ENCODE data around the gene SLC38A11. TPM values are rescaled to one million over a fixed set of nuclear protein-coding genes. Genes with fewer than 3 reads are reported as not detected.
A peak's percentile ranks its signal among the peaks of the same experiment; 100 is the strongest.

The SLC38A11 gene
- total and polyA plus RNA-seq, 2 of the 13 experiments (the other 11 are each of a cell fraction or from before 2014, with no cell fraction given), result 14.0 to 14.3 TPM

DNA sequence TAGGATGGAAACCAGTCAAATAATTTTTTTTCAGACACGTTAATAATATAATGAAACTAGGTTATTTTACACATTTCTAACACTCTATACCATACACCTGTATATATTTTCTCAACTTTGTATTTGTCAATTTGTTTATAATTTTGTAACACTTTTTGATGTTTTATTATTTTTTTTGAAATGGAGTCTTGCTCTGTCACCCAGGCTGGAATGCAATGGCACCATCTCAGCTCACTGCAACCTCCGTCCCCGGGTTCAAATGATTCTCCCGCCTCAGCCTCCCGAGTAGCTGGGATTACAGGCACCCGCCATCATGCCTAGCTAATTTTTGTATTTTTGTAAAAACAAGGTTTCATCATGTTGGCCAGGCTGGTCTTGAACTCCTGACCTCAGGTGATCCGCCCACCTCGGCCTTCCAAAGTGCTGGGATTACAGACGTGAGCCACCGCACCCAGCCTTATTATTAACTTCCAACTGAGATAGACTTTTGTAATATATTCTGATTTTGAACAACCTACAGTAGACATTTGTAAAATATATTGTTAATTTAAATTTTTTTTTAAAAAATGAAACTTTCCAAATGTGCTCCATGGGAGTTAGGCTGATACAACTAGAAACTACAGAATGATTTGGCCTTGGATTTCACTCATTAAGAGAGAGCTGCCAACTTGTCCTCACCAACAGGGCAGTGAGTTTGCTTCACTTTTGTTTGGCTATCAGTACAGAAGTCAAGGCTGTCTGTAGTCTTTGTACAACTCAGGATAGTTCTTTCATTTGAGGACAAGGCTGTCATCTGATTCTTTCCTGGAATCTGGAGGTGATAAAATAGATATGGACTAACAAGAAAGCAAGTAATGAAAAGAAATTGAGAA, 79.8 kb downstream of the SLC38A11 start (continued):
- TF ChIP-seq, protein P1, sequence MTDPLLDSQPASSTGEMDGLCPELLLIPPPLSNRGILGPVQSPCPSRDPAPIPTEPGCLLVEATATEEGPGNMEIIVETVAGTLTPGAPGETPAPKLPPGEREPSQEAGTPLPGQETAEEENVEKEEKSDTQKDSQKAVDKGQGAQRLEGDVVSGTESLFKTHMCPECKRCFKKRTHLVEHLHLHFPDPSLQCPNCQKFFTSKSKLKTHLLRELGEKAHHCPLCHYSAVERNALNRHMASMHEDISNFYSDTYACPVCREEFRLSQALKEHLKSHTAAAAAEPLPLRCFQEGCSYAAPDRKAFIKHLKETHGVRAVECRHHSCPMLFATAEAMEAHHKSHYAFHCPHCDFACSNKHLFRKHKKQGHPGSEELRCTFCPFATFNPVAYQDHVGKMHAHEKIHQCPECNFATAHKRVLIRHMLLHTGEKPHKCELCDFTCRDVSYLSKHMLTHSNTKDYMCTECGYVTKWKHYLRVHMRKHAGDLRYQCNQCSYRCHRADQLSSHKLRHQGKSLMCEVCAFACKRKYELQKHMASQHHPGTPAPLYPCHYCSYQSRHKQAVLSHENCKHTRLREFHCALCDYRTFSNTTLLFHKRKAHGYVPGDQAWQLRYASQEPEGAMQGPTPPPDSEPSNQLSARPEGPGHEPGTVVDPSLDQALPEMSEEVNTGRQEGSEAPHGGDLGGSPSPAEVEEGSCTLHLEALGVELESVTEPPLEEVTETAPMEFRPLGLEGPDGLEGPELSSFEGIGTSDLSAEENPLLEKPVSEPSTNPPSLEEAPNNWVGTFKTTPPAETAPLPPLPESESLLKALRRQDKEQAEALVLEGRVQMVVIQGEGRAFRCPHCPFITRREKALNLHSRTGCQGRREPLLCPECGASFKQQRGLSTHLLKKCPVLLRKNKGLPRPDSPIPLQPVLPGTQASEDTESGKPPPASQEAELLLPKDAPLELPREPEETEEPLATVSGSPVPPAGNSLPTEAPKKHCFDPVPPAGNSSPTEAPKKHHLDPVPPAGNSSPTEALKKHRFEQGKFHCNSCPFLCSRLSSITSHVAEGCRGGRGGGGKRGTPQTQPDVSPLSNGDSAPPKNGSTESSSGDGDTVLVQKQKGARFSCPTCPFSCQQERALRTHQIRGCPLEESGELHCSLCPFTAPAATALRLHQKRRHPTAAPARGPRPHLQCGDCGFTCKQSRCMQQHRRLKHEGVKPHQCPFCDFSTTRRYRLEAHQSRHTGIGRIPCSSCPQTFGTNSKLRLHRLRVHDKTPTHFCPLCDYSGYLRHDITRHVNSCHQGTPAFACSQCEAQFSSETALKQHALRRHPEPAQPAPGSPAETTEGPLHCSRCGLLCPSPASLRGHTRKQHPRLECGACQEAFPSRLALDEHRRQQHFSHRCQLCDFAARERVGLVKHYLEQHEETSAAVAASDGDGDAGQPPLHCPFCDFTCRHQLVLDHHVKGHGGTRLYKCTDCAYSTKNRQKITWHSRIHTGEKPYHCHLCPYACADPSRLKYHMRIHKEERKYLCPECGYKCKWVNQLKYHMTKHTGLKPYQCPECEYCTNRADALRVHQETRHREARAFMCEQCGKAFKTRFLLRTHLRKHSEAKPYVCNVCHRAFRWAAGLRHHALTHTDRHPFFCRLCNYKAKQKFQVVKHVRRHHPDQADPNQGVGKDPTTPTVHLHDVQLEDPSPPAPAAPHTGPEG (CRISPR knock-in tag; IDR thresholded peaks at IDR 0.05), result 0 out of 2 replicates have a peak, but pooled peaks have one; percentile 19
- no peak for TF ChIP-seq IRX3 (CRISPR knock-in tag; IDR thresholded peaks at IDR 0.05; ENCODE audit: borderline replicate concordance, low read depth)
- 0 out of 2 replicates have a peak, but pooled peaks have one; percentile 13 for TF ChIP-seq SMC3 (IDR thresholded peaks at IDR 0.05; ENCODE audit: low read length)
- TF ChIP-seq HMG20A (CRISPR knock-in tag; IDR thresholded peaks at IDR 0.05; ENCODE audit: borderline replicate concordance), result peak; percentile 76; the same call in 1 of the 2 replicates
- no peak for TF ChIP-seq MYC (CRISPR knock-in tag; IDR thresholded peaks at IDR 0.05; ENCODE audit: borderline replicate concordance)
- no peak for TF ChIP-seq PAX8 (CRISPR knock-in tag; IDR thresholded peaks at IDR 0.05; ENCODE audit: borderline replicate concordance)
- no peak for TF ChIP-seq KDM3A (CRISPR knock-in tag; IDR thresholded peaks at IDR 0.05; ENCODE audit: low read depth)
- TF ChIP-seq SP5 (CRISPR knock-in tag; IDR thresholded peaks at IDR 0.05; ENCODE audit: borderline replicate concordance, low read depth), result peak; percentile 43; the same call in 1 of the 2 replicates
- TF ChIP-seq TBX3 (IDR thresholded peaks at IDR 0.05; ENCODE audit: borderline replicate concordance), result 0 out of 2 replicates have a peak, but pooled peaks have one; percentile 26
- TF ChIP-seq GTF2F1 (IDR thresholded peaks at IDR 0.05; ENCODE audit: low read length), result no peak
- TF ChIP-seq ZNF354B (CRISPR knock-in tag; IDR thresholded peaks at IDR 0.05), result no peak
- TF ChIP-seq, protein P2, sequence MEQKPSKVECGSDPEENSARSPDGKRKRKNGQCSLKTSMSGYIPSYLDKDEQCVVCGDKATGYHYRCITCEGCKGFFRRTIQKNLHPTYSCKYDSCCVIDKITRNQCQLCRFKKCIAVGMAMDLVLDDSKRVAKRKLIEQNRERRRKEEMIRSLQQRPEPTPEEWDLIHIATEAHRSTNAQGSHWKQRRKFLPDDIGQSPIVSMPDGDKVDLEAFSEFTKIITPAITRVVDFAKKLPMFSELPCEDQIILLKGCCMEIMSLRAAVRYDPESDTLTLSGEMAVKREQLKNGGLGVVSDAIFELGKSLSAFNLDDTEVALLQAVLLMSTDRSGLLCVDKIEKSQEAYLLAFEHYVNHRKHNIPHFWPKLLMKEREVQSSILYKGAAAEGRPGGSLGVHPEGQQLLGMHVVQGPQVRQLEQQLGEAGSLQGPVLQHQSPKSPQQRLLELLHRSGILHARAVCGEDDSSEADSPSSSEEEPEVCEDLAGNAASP (CRISPR knock-in tag; IDR thresholded peaks at IDR 0.05; ENCODE audit: borderline replicate concordance), result peak; percentile 98
- TF ChIP-seq ZNF350 (CRISPR knock-in tag; IDR thresholded peaks at IDR 0.05; ENCODE audit: borderline replicate concordance, low read depth), result no peak
- TF ChIP-seq, protein P3, sequence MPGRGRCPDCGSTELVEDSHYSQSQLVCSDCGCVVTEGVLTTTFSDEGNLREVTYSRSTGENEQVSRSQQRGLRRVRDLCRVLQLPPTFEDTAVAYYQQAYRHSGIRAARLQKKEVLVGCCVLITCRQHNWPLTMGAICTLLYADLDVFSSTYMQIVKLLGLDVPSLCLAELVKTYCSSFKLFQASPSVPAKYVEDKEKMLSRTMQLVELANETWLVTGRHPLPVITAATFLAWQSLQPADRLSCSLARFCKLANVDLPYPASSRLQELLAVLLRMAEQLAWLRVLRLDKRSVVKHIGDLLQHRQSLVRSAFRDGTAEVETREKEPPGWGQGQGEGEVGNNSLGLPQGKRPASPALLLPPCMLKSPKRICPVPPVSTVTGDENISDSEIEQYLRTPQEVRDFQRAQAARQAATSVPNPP (CRISPR knock-in tag; IDR thresholded peaks at IDR 0.05), result no peak; the same call in 1 of the 2 replicates
- TF ChIP-seq ZNF660 (CRISPR knock-in tag; IDR thresholded peaks at IDR 0.05; ENCODE audit: borderline replicate concordance, low read depth), result no peak
- no peak for TF ChIP-seq ZNF883 (CRISPR knock-in tag; IDR thresholded peaks at IDR 0.05; ENCODE audit: not compliant biosample characterization)
- no peak for TF ChIP-seq ZNF367 (CRISPR knock-in tag; IDR thresholded peaks at IDR 0.05; ENCODE audit: borderline replicate concordance)
- TF ChIP-seq, protein P4, sequence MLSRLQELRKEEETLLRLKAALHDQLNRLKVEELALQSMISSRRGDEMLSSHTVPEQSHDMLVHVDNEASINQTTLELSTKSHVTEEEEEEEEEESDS (CRISPR knock-in tag; IDR thresholded peaks at IDR 0.05; ENCODE audit: borderline replicate concordance), result no peak
- no peak for TF ChIP-seq FOXA1 (IDR thresholded peaks at IDR 0.05)
- TF ChIP-seq FOXA1 (CRISPR knock-in tag; IDR thresholded peaks at IDR 0.05), result peak; percentile 49; the same call in 1 of the 2 replicates
- TF ChIP-seq KMT2B (CRISPR knock-in tag; IDR thresholded peaks at IDR 0.05), result no peak

Data from HepG2 (cell line).